Activated CD4-positive, alpha-beta T cell treated with anti-CD3 and anti-CD28 coated beads, Interleukin-2, amount 10 ng/mL, durations not matched to agents 24 days and 14 days (primary cell): ENCODE data around the gene MKNK1. TPM values are rescaled to one million over a fixed set of nuclear protein-coding genes. Genes with fewer than 3 reads are reported as not detected.

Source experiments
- DNase-seq: peaks from one replicate; pipeline ENCODE4 v3.0.0; 2022
- H3K27ac Mint-ChIP-seq: one replicate; pipeline ENCODE4 v1.8.0; 2022; ENCODE audit warnings: mild to moderate bottlenecking, mixed read lengths
- H3K27me3 Mint-ChIP-seq: one replicate; pipeline ENCODE4 v1.8.0; 2022; ENCODE audit warnings: mixed read lengths
- H3K36me3 Mint-ChIP-seq: one replicate; pipeline ENCODE4 v1.8.0; 2022; ENCODE audit warnings: low read depth, mild to moderate bottlenecking, mixed read lengths
- H3K4me1 Mint-ChIP-seq: one replicate; pipeline ENCODE4 v1.8.0; 2021; ENCODE audit warnings: mixed read lengths
- H3K4me3 Mint-ChIP-seq: one replicate; pipeline ENCODE4 v1.8.0; 2022; ENCODE audit warnings: mild to moderate bottlenecking, moderate library complexity, mixed read lengths
- H3K9me3 Mint-ChIP-seq: one replicate; pipeline ENCODE4 v1.8.0; 2021; ENCODE audit warnings: mixed read lengths
- intact Hi-C: fragments of 100-400 bp; cut with micrococcal nuclease; formaldehyde crosslinking; loops from one replicate; pipeline ENCODE4 v1.15.1; 2023
- total RNA-seq: library from RNA; stranded (reverse); gene quantifications from 2 replicates; pipeline ENCODE4 v1.2.3, GENCODE V29; 2022

MKNK1 gene
- total RNA-seq, 1 donor from 2014 or later, result 42.5 TPM

GRCh38 chr1:46599059-46599970, 4.8 kb downstream of the MKNK1 start:
- no peak overlapping the region for H3K27ac Mint-ChIP-seq

GRCh38 chr1:46596846-46597245, 7.2 kb downstream of the MKNK1 start:
- no peak overlapping the region for H3K27ac Mint-ChIP-seq
- H3K27me3 Mint-ChIP-seq, result no peaks in the 10 kb centered on the region
- peaks cover 40% of the 10 kb centered on the region for H3K36me3 Mint-ChIP-seq
- no peak for DNase-seq
- intact Hi-C loops, result no loop called here
- H3K9me3 Mint-ChIP-seq, result no peaks in the 10 kb centered on the region
- H3K4me1 Mint-ChIP-seq, result peaks cover 59% of the 10 kb centered on the region
- H3K4me3 Mint-ChIP-seq, result no peak overlapping the region

More at GRCh38 chr1:46599059-46599970, 4.8 kb downstream of the MKNK1 start:
- DNase-seq, result no peak
- Mint-ChIP-seq H3K36me3 (peaks cover 24% of the 10 kb centered on the region), H3K27me3 (no peaks in the 10 kb centered on the region), H3K4me3 (no peak overlapping the region), H3K4me1 (peaks cover 65% of the 10 kb centered on the region), H3K9me3 (no peaks in the 10 kb centered on the region)
- intact Hi-C loops, result no loop called here

- Mint-ChIP-seq H3K4me3 (no peak overlapping the region), H3K27me3 (no peaks in the 10 kb centered on the region), H3K36me3 (peaks cover 45% of the 10 kb centered on the region), H3K27ac (no peak overlapping the region), H3K9me3 (no peaks in the 10 kb centered on the region), H3K4me1 (peaks cover 57% of the 10 kb centered on the region)
- intact Hi-C loops, result no loop called here
- no peak for DNase-seq
These were observed 8.0 kb downstream of the MKNK1 start for GRCh38 chr1:46596036-46596435.

GRCh38 chr1:46595127-46595526, 8.9 kb downstream of the MKNK1 start:
- Mint-ChIP-seq H3K27me3 (no peaks in the 10 kb centered on the region), H3K9me3 (peaks cover under 1% of the 10 kb centered on the region), H3K4me1 (peaks cover 56% of the 10 kb centered on the region), H3K36me3 (peaks cover 52% of the 10 kb centered on the region), H3K4me3 (peak overlapping the region; percentile 40), H3K27ac (peak overlapping the region; percentile 26)
- DNase-seq, result peak; percentile 73
- intact Hi-C loops, result loop anchor here (2.0 kb wide), 1 partner anchor 14 kb away; no protein-coding TSS in a partner anchor

- H3K4me3 Mint-ChIP-seq, result peak overlapping the region; percentile 40
- intact Hi-C loops, result loop anchor here (2.0 kb wide), 1 partner anchor 13 kb away; no protein-coding TSS in a partner anchor
- peaks cover 46% of the 10 kb centered on the region for H3K4me1 Mint-ChIP-seq
- H3K36me3 Mint-ChIP-seq, result peaks cover 63% of the 10 kb centered on the region
- DNase-seq, result no peak
- H3K27ac Mint-ChIP-seq, result peak overlapping the region; percentile 11
- no peaks in the 10 kb centered on the region for H3K27me3 Mint-ChIP-seq
- peaks cover 7% of the 10 kb centered on the region for H3K9me3 Mint-ChIP-seq
These were observed 10.0 kb downstream of the MKNK1 start for GRCh38 chr1:46594063-46594462.

- H3K9me3 Mint-ChIP-seq, result peaks cover 9% of the 10 kb centered on the region
These were observed 11.2 kb downstream of the MKNK1 start for GRCh38 chr1:46592823-46593222.

GRCh38 chr1:46589529-46589928, 14.5 kb downstream of the MKNK1 start:
- intact Hi-C loops, result no loop called here
- Mint-ChIP-seq H3K27me3 (no peaks in the 10 kb centered on the region), H3K9me3 (peaks cover 9% of the 10 kb centered on the region), H3K36me3 (peaks cover 72% of the 10 kb centered on the region), H3K4me3 (no peak overlapping the region), H3K4me1 (peaks cover 22% of the 10 kb centered on the region), H3K27ac (no peak overlapping the region)
- no peak for DNase-seq

More at GRCh38 chr1:46592823-46593222, 11.2 kb downstream of the MKNK1 start:
- no peaks in the 10 kb centered on the region for H3K27me3 Mint-ChIP-seq
- no peak for DNase-seq
- intact Hi-C loops, result no loop called here
- peaks cover 63% of the 10 kb centered on the region for H3K36me3 Mint-ChIP-seq
- no peak overlapping the region for H3K4me3 Mint-ChIP-seq
- no peak overlapping the region for H3K27ac Mint-ChIP-seq
- peaks cover 39% of the 10 kb centered on the region for H3K4me1 Mint-ChIP-seq

GRCh38 chr1:46587069-46587468, 17.0 kb downstream of the MKNK1 start:
- Mint-ChIP-seq H3K36me3 (peaks cover 66% of the 10 kb centered on the region), H3K27ac (no peak overlapping the region), H3K4me1 (peaks cover 33% of the 10 kb centered on the region), H3K9me3 (peaks cover 9% of the 10 kb centered on the region), H3K4me3 (no peak overlapping the region), H3K27me3 (no peaks in the 10 kb centered on the region)
- DNase-seq, result no peak
- intact Hi-C loops, result no loop called here

GRCh38 chr1:46585312-46585938, 18.6 kb downstream of the MKNK1 start:
- intact Hi-C loops, result no loop called here
- Mint-ChIP-seq H3K4me3 (no peak overlapping the region), H3K27ac (no peak overlapping the region), H3K9me3 (peaks cover 9% of the 10 kb centered on the region), H3K36me3 (peaks cover 57% of the 10 kb centered on the region), H3K27me3 (no peaks in the 10 kb centered on the region), H3K4me1 (peaks cover 38% of the 10 kb centered on the region)
- no peak for DNase-seq

- Mint-ChIP-seq H3K9me3 (no peaks in the 10 kb centered on the region), H3K4me3 (no peak overlapping the region), H3K4me1 (peaks cover 47% of the 10 kb centered on the region), H3K27me3 (no peaks in the 10 kb centered on the region), H3K27ac (peak overlapping the region; percentile 96), H3K36me3 (peaks cover 51% of the 10 kb centered on the region)
- intact Hi-C loops, result loop anchor here (2.0 kb wide), 1 partner anchor 33 kb away; the partner anchor contains the start of gene MOB3C
- no peak for DNase-seq
These were observed 20.6 kb downstream of the MKNK1 start for GRCh38 chr1:46583494-46583893.

GRCh38 chr1:46582972-46583371, 21.1 kb downstream of the MKNK1 start:
- peak overlapping the region; percentile 96 for H3K27ac Mint-ChIP-seq
- intact Hi-C loops, result loop anchor here (1.0 to 2.0 kb wide), 2 partner anchors 21 to 34 kb away; partner anchors contain the start of genes MKNK1 and MOB3C
- peaks cover 49% of the 10 kb centered on the region for H3K4me1 Mint-ChIP-seq
- H3K4me3 Mint-ChIP-seq, result peak overlapping the region; percentile 34
- H3K36me3 Mint-ChIP-seq, result peaks cover 56% of the 10 kb centered on the region
- DNase-seq, result no peak
- no peaks in the 10 kb centered on the region for H3K9me3 Mint-ChIP-seq
- H3K27me3 Mint-ChIP-seq, result no peaks in the 10 kb centered on the region

GRCh38 chr1:46581681-46582455, 22.2 kb downstream of the MKNK1 start:
- peaks cover 56% of the 10 kb centered on the region for H3K36me3 Mint-ChIP-seq
- intact Hi-C loops, result loop anchor here (1.0 to 2.0 kb wide), 3 partner anchors 13 to 35 kb away; partner anchors contain the start of genes MKNK1 and MOB3C
- H3K4me1 Mint-ChIP-seq, result peaks cover 52% of the 10 kb centered on the region
- peak; percentile 83 for DNase-seq
- peak overlapping the region; percentile 96 for H3K27ac Mint-ChIP-seq
- no peaks in the 10 kb centered on the region for H3K27me3 Mint-ChIP-seq
- no peaks in the 10 kb centered on the region for H3K9me3 Mint-ChIP-seq
- H3K4me3 Mint-ChIP-seq, result peak overlapping the region; percentile 67

- Mint-ChIP-seq H3K27me3 (no peaks in the 10 kb centered on the region), H3K36me3 (peaks cover 59% of the 10 kb centered on the region), H3K4me3 (peak overlapping the region; percentile 39), H3K9me3 (no peaks in the 10 kb centered on the region), H3K27ac (peak overlapping the region; percentile 81), H3K4me1 (peaks cover 51% of the 10 kb centered on the region)
- DNase-seq, result no peak
- intact Hi-C loops, result loop anchor here (2.0 kb wide), 1 partner anchor 14 kb away; no protein-coding TSS in a partner anchor
These were observed 23.7 kb downstream of the MKNK1 start for GRCh38 chr1:46580140-46580903.
